ENCODE data around the gene BCCIP.

BCCIP gene

GRCh38 chr10:125799451-125800182, 23.7 kb upstream of the BCCIP start:
- no peak for DNase-seq

DNA sequence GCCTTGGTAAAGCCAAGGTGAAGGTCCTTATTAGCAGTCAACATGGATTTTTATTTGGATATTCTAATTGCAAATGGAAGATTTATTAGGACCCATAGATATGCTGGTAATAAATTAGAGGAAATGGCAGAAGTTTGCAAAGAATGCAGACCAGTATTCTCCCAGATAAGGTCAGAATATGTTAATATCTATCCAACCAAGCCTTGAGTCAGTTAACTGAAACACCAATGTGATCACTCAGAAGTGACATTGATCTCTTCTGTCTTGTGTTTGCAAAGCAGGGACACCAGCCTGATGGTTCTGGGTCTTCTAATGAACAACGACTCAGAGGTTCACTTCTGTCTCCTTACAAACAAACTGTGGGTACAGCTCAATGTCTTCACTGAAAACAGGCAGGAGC, 21.8 kb upstream of the BCCIP start:
- no peak for DNase-seq

DNA sequence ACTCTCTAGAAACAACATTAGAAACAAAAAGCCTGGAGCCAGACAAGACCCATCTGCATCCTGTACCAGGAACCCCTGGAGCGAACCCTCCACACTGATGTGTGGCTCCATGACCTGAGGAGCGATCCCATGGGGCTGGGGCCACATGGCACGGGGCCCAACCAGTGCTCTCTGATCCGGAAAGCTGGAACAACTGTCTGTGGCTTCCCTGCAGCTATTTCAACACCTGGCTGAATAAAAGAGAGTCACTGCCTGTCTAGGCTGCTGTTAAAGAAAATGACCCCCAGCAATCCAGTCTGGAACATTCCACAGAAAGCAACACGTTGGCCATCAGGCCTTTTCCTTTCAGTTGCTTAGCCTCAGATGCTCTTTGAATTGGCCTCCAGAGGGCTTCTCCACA, 21.2 kb upstream of the BCCIP start:
- no peak for DNase-seq

DNA sequence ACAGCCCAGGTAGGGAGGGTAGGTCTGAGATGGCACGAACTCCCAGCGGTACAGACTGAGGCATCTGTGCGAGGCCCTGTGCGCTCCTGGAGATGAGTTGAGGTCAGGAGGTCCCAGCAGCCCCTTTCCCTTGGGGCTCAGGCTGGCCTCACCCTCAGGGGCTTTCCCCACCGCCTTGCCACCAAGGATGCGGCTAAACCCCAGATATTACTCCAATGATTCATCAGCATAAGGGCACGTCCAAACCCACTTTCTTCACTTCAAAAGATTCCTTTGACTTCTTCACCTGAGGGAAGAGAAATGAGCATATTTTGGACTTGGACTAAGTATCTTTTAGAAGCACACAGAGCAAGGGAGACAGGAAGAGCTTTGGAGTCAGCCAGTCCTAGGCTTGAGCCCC, 20.6 kb upstream of the BCCIP start:
- no peak for DNase-seq

DNA sequence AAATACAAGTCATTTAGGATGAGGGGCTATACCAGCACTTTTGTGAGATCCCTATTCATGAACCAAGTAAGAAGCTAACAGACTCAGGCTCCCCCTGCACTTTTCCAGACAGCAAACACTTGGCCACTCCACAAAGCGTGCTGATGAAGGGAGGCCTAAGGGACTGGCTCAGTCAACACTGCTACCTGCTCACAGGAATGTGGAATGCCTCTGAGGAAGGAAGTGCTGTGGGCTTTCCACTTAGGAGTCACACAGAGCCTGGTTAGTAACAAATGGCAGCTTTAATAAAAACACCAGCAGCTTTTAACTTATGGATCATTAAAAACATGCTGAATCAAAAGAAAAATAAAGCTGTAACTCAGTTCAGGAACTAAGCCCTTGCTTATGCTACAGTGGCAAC, 15.3 kb upstream of the BCCIP start:
- no peak for DNase-seq

- no peak for DNase-seq
Measured at GRCh38 chr10:125811251-125811650, 12.1 kb upstream of the BCCIP start.

GRCh38 chr10:125812128-125812750, 11.1 kb upstream of the BCCIP start:
- no peak for DNase-seq

GRCh38 chr10:125815764-125816163, 7.6 kb upstream of the BCCIP start:
- no peak for DNase-seq

DNA sequence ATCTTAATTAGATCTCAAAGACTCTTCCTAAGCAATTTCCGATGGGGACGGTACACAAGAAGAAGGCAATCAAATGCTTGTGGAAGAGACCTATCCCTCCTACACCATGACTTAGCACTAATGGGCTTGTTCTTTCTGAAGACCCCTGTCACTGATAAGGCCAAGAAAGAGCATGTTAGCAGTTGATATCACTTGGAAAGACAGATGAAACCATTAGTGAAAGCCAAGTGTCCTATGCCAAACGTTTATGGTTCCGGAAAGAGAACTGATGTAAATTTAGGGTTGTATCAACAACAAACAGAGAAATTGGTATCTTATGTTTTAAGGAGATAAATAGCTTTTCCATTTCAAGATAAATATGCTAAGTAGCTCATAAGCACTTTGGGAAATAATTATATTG, 6.8 kb upstream of the BCCIP start:
- no peak for DNase-seq

DNA sequence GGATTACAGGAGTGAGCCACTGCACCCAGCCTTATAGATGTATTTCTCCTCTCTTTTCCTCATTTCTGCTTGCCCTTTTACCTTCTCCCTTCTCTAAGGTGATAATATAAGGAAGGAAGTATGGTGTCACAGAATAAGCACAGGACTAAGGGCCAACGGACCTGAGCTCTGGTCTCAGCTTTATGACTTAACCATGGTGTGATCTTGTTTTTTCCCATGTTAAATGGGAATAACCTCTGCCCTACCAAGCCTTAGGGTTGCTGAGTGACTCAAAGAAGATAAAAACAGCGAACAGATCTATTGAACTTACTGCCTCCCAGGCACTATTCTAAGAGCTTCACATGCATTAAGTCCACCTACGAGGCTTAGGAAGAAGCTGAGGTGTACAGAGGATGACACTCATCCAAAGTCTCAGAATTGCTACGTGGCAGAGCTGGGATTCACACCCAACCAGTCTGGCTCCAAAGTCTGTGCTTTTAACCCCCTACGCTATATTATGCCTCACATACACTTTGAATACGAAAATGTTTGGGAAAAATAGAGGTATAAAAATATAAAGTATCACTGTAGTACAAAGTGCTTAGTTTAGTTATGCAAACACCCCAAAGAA, 5.9 kb upstream of the BCCIP start:
- no peak for DNase-seq

DNA sequence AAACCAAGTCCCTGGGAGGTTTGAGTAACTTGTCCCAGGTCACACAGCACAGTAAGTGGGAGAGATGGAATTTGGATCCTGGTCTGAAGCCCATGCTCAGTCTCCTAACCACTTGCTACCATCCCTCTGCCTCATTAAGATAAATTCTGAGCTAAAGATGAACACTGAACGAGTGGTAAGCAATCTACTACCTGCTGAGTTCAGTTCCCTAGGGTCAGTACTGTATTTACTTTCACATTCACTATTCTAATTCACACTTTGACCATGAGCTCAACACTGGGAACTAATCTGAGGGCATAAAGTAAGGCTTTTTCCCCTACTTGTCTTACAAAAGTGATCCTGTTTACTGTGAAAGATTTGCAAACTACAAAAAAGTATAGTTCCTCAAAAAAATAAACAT, 2.6 kb upstream of the BCCIP start:
- no peak for DNase-seq

- DNase-seq: no peak
Measured at GRCh38 chr10:125823663-125824251, 411 bp downstream of the BCCIP start.

GRCh38 chr10:125824736-125825135, 1.4 kb downstream of the BCCIP start:
- no peak for DNase-seq

- no peak for DNase-seq
Measured at GRCh38 chr10:125827133-125827532, 3.8 kb downstream of the BCCIP start.

GRCh38 chr10:125828311-125828710, 5.0 kb downstream of the BCCIP start:
- DNase-seq: no peak

DNA sequence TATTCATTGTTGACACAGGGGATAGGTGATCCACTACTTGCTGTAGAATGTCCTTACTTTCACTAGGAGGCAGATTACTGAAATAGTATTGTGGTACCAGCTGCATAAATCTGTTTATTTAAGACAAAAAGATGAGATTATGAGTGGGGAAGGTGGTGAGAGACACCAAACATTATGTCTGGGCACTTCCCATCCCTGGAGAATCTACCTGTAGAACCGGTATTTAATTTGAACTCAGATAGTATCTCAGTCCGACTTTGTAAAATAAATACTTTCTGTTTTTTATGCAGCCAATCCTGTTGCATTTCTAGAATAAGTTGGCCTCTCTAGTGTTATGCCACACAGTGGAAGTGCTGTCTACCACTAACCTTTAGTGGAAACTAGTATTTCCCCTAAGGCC, 13.4 kb downstream of the BCCIP start:
- DNase-seq: no peak

- DNase-seq: no peak
Measured at GRCh38 chr10:125838802-125839575, 15.6 kb downstream of the BCCIP start.

- no peak for DNase-seq
Measured at GRCh38 chr10:125840406-125840805, 17.1 kb downstream of the BCCIP start.

DNA sequence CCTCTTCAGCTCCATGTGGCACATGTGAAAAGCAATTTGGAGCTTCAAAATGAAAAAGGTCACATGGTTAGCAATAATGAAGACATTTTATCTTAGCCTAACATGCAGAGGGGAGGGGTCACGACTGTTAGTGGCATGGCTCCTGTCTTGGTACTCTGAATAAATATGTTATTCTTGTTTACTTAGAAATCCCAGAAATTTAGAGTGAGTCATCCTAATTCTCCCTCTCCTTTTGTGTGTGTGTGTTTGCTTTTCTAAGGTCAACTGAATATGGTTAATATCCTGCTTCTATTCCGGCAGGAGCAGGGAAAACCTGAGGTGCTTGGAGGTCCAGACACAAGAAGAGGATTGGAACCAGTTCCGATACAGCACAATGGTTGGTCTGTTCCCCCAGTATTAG, 17.6 kb downstream of the BCCIP start:
- DNase-seq: no peak

- DNase-seq: no peak
Measured at GRCh38 chr10:125843603-125844329, 20.4 kb downstream of the BCCIP start.

DNA sequence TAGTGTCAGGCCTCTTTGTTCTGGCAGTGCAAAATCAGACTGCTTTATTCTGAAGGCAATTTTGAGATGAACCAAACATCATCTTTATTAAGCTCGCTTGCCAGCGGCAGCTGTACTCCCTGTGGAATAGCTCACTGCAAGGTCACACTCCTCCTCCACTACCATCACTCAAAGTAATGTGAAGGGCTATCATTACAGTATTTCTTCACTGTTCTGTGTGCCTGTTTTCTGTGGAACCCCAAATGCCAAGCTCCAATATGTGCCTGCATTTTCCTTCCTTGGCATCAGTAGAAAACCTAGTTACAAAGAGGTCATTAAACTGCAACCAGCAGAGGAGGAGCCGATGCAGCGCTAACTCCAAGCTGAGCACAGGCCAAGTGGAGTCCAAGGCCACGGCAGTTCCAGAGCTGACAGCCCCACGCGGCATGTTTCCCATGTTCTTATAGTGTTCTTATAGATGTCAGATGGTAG, 21.4 kb downstream of the BCCIP start:
- no peak for DNase-seq

GRCh38 chr10:125845617-125846016, 22.3 kb downstream of the BCCIP start:
- DNase-seq: no peak
